ENCODE measurements around the gene CCL4.

The CCL4 gene

GRCh38 chr17:36153895-36154610 lies 50.4 kb downstream of the CCL4 start:
- ChIA-PET POLR2A (no interaction called here), CTCF (no interaction called here)
- DNase-seq (ENCODE audit: extremely low spot score), result no peak
- TF ChIP-seq HDGF (IDR thresholded peaks at IDR 0.05; ENCODE audit: borderline replicate concordance) (no peak), SUZ12 (IDR thresholded peaks at IDR 0.05) (no peak), LEF1 (IDR thresholded peaks at IDR 0.05; ENCODE audit: borderline replicate concordance) (no peak), TARDBP (IDR thresholded peaks at IDR 0.05) (no peak), FOXK2 (IDR thresholded peaks at IDR 0.05) (no peak), FOXM1 (IDR thresholded peaks at IDR 0.05; ENCODE audit: borderline replicate concordance) (no peak), SP1 (IDR thresholded peaks at IDR 0.05) (no peak)

All from HEK293T (cell line).